Mammary epithelial cell (primary cell): Measurements from ENCODE around the gene CYSTM1.

Experiments used
- CTCF ChIP-seq, 2 donors: IDR thresholded peaks in 1 of 2; conservative IDR thresholded peaks in 1 of 2; 2 replicates each; pipeline ENCODE4 v1.5.1; 2011 to 2012; ENCODE audit warnings: inconsistent platforms in 2 of 2, low read length in 2 of 2, mild to moderate bottlenecking in 2 of 2, control low read depth in 1 of 2, low read depth in 1 of 2; ENCODE audit not compliant: insufficient read depth in 1 of 2; ENCODE audit errors: extremely low read depth in 1 of 2
- EZH2 ChIP-seq: IDR thresholded peaks from 2 replicates; pipeline ENCODE4 v1.6.1; 2012; ENCODE audit warnings: low read length, inconsistent platforms, borderline replicate concordance

GRCh38 chr5:140224658-140225057 is 49.7 kb downstream of the CYSTM1 start:
- TF ChIP-seq CTCF (conservative IDR thresholded peaks at IDR 0.05 in 1 of 2, IDR thresholded peaks at IDR 0.05 in 1 of 2; ENCODE audit: extremely low read depth in 1 of 2, insufficient read depth in 1 of 2, low read depth in 1 of 2, low read length in 2 of 2) = no peak
- TF ChIP-seq EZH2 = no peak
